HG03460 (cell line): Measurements from ENCODE around the gene SURF4.

Experiments used
- ATAC-seq: cut with Tn5 transposase; IDR thresholded peaks from one replicate; pipeline ENCODE4 v1.9.1; 2021; ENCODE audit not compliant: unreplicated experiment

Gene SURF4

DNA sequence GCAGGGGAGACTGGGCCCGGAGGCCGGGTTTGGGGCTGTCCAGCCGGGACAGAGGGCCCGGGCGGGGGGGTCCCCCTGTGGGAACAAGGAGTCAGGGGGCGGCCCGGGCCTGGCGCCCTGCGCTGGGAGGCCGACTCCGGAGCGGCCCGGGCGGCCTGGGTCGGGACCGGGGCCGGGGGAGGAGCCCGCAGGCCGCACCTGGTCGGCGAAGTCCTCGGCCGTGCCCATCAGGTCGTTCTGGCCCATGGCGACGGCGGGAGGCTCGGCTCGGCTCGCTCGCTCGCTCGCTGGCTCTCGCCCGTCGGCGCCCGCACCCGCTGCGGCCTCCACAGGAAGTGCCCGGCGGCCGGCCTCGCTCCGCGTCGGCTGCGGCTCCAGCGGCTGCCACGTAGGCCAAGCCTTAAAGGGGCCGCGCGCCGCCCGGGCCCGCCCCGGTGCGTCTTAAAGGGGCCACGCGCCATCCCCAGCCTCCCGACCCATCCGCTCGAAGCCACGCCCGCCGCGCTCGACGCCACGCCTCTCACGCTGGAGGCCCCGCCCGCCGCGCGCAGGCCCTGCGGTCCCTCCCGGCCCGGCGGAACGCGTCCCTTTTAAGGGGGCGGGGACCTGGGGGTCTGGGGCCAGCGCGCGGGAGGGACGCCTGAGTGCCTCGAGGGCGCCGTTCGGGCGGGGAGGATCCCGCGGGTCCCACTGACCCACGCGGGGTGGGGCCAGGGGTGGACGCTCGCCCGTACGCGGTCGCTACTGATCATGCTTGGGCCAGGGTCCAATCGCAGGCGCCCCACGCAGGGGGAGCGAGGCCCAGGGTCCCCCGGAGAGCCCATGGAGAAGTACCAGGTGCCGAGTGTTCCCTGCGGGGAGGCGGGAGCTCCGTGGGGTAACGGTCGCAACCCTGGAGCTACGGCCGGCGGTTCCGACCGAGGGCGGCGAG is at the start of gene SURF4, which contains the start of gene STKLD1:
Gene SURF4 (minus strand): TSS at position 337 of the 931 bp plus-strand sequence. CDS start 91 bp downstream, at position 246.
Gene STKLD1 (plus strand): TSS at position 643 of the 931 bp plus-strand sequence. CDS start 108 bp downstream, at position 751.
- ATAC-seq = peak; percentile 82

- ATAC-seq = no peak
These were observed 49.3 kb upstream of the SURF4 start for GRCh38 chr9:133425049-133425632.

- no peak for ATAC-seq
These were observed 48.3 kb upstream of the SURF4 start for GRCh38 chr9:133424187-133424586.

DNA sequence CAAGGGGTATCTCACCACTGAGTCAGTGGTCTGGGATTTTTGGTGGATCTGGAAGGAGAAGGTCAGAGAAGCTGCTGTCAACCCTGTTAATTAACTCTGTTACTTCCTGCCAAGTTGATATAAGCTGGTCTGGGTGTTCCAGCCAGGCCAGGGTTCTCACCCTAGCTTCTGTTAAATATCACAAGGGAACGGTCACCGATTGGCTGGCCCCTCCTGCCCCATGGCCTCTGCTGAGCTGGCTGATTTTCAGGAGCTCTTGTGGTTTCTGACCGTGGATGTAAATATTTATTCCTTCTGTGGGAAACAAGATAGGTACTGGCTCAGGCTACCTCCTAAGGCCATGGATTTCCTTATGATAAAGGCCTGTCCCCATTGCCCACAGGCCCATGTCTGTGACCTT is 47.4 kb upstream of the SURF4 start:
- ATAC-seq = no peak

DNA sequence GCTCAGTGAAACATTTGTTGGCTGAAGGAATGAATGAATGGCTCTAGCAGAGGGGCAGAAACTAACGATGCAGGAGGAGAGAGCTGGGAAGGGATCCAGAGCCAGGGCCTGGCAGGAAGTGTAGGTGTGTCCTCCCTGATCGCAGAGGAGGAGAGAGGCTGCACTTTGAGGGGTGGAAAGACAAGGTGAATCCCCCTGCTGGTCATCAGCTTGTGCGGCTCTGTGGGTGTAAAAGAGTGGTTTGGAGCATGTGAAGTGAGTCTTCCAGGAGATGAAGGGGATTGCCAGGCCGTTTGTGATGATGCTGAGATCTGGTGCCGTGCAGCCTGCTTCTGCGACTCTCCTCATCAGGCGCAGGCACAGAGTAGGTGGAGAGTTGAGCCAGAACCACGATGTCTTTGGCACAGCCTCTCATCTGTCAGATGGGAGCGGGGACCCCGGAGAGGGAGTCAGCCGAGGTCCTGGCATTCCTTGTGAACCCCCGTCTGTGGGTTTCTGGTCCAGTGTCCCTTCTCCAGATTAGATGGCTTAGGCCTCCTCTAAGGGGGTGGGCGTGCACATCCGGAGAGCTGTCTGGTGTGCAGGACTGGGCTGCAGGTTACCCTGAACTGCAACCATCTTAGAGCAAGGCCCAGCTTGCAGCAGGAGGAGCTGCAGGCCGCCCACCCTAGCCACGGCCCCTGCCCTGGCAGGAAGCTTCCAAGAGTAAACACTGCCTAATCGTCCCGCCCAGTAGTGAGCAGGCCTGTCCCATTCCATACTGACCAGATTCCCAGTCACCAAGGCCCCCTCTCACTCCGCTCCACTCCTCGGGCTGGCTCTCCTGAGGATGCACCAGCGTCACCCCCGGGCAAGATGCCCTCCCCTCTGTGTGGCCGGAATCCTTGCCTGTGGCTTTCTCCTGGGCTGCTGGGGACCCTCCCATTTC is 46.0 kb upstream of the SURF4 start, which contains the start of gene ADAMTS13:
Gene ADAMTS13 (plus strand): TSS at position 753 of the 928 bp plus-strand sequence. CDS start 77 bp downstream, at position 830.
- ATAC-seq = no peak

DNA sequence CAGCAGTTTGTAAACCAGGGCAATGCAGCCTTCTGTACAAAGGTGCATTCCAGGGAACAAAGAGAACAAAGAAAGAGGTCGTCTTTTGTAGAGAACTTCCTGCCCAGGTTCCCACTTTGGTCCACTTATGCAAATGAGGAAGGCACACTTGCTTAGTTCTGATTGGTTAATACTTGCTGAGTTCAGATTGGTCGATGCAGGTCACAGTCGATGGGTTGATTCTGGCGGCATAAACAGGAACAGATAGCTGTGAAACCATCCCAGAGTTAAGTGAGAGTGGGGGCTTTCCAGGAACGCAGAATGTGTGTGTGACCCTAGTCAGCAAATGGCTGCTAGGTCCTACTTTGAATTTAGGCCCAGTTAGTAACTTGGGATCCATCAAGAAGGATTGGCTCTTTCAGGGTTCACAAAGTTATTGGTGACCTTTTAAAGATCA is 44.5 kb upstream of the SURF4 start:
- ATAC-seq = peak; percentile 35

DNA sequence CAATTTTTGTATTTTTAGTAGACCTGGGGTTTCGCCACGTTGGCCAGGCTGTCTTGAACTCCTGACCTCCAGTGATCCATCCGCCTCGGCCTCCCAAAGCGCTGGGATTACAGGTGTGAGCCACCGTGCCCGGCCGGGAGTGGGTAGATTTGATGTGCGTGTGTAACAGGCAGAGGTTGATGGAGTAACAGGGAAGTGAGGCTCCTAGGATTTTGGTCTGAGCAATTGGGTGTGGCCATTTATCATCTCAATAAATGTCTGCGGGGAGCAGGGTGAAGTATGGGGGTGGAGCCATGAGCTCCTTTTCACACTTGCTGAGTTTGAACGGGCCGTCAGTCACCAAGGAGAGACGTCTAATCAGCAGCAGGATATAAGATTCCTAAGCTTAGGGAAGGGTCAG is 43.1 kb upstream of the SURF4 start:
- ATAC-seq = no peak

DNA sequence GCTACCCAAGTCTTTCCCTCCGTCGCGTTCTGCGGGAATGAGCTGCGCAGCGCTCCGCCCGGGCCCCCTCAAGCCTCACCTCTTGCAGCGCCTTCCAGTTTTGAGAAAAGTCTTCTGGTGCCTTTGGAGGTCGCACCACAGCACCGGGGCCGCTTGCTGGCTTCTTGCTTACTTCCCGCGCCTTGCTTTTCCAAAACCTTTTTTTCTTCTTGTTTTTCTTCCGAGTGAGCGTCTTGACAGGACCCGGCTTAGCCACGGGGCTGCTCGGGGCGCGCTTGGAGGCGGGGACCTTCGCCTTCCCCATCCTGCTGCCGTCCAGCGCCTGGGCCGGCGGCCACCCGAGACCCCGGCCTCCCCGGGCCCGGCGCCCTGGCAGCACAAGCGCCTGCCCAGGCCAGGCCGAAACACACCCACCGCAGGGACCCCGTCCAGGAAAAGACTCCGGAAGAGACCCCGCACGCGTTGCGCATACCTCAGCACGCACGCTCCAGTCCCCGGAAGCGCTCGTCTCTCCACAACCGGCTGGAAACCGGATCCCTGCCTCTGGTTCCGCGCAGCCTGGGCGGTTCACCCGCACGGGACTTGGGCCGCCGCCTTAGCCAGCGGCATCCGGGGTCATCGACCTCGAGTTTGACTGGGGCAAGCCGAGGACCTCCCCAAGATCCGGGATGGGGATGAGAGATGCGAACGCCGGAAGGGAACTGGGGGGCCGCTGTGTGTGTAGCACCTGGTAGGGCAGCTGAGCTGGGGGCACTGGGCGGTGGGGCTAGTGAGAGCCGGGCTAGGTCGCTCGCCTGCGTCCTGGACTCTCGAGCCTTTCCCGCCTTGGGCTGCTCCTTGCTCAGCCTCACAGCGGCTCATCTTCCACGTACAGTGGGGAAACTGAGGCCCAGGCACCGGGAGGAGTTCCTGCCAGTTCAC is 41.9 kb upstream of the SURF4 start, which contains the start of gene REXO4:
Gene REXO4 (minus strand): TSS at position 470 of the 921 bp plus-strand sequence. CDS start 166 bp downstream, at position 304.
- peak; percentile 70 for ATAC-seq

DNA sequence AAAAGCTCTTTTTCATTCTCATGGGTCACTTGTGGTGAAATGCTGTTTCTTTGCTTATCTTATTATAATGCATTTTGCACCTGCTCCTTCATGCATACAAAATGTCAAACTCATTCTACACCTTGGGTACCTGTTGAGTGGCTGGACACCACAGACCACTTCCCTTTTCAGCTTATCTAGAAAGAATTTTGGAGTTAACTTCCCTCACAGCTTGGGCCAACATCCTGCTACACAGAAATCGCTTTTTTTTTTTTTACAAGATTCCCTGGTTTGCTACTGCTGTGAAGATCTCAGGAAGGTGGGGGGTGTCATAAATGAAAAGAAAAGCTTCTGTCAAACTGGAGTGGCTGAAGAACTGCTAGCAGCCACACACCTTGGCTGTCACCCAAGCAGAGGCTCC is 39.3 kb upstream of the SURF4 start:
- no peak for ATAC-seq

GRCh38 chr9:133408042-133408441 is 32.2 kb upstream of the SURF4 start:
- ATAC-seq = no peak

DNA sequence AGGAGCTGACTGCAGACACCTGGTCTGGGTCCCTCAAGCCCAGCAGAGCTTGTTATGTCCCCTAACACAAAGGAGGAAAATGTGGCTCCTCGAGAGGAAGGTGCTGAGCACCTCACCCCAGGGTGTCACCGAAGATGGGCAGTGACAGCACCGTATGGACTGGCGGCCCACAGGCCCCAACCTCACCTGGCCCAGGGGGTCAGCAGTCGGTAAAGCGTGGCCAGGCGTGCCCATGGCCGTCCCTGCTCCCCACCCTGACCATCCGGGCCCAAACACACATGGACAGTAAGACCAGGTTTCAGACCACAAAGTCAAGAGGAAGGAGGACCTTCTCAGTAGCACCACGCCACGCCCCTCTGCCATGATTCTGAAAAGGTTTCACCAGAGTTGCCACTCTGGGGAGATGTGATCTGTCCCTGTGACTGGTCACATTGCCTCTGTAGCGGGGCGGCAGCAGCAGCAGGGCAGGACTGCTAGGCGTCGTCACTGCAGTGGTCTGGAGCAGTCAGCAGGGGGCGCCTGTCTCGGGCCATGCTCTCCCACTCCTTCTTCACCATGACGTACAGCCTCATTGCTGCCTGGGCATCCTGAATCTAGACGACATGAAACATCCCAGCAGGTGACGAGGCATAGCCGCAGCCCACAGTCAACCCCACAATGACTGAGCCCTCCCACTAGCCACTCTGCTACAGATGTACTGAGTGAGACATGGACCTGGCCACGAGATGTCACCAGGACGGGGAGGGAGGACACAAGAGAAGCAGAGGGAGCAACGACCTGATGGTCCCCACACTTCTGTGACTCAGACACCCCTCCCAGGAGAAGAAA is 30.8 kb upstream of the SURF4 start:
- ATAC-seq = no peak

DNA sequence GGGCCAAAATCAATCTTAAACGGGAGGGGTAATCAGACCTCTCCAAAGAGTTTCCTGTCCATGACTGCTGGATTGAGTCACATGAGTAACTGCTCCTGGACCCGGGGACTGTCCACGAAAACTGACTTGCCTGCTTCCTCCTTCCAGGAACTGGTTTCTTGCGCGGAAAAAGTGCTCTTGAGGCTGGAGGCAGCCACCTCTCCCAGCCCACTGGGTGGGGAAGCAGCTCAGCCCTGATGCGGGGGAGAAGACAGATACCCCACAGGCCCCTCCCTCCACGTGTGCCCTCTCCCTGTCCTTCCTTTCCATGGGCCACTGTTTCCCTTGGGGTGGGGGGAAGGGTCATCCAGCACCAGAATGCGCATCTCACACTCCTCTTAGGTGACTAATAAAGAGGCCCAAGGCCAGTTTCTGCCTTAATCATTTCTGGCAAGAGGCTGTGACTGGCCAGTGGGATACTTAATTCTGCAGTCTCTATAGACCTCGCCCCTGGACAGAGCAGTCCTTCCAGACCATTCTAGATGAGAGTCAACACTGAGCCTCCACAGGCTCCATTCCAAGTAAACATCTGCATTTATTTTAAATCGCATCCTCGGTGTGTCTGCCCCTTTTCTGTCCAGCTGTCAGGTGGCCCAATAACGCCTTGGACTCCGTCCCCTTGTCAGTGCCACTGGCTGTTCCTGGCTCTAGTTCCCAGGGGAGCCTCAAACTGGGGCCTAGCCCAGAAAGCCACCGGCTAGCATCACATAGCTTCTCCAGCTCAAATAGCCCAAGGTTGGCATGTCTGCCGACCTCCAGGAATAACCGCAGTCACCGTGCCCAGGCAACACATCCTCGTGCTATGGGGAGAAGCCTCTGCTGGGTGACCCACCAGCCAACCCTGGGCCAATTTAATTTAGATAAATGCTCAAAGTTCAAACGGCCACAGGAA is 29.9 kb upstream of the SURF4 start:
- ATAC-seq = no peak

DNA sequence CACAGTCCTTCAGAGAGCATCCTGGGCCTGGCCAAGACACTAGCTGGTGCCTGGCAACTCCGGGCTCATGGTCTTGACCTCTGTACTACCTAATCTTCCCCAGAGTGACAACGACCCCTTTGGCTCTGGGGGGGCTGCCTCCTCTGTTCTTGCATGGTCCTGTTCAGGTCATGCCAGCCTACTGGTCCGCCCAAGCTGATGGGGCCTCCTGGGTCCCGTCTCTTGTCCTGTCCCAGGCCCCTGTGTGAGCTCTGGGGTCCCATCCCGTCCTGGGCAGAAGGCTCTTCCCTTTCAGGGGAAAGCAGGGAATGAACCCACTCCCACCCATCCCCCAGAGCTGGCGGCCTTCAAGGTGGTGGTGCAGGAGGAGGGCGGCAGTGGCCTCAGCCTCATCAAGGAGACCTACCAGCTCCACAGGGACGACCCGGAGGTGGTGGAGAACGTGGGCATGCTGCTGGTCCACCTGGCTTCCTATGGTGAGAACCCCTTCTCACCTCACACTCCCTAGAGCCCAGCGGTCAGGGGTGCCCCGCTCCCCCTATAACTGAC is 28.7 kb upstream of the SURF4 start:
- ATAC-seq = no peak

GRCh38 chr9:133403766-133404453 is 28.1 kb upstream of the SURF4 start:
- ATAC-seq = no peak

GRCh38 chr9:133402689-133403088 is 26.8 kb upstream of the SURF4 start:
- ATAC-seq = no peak

DNA sequence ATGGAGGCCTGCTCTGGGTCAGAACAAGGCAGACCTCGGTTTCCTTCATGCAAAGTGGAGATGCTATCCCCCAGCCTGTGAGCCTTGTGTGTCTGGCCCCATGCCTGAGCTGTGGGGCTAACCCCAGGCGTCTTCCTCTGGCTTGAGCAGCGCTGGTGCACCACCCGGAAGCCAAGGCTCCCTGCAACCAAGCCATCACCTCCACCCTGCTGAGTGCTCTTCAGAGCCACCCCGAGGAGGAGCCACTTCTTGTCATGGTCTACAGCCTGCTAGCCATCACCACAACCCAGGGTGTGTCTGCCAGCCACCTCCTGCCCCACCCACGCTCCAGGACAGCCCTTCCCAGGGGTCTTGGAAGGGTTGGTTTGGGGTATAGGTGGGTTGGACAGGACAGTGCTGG is 25.7 kb upstream of the SURF4 start:
- ATAC-seq = no peak

GRCh38 chr9:133400292-133400691 is 24.4 kb upstream of the SURF4 start:
- no peak for ATAC-seq
